Hair follicle dermal papilla cell (primary cell): ENCODE data around the gene SIN3B. TPM values are rescaled to one million over a fixed set of nuclear protein-coding genes. Genes with fewer than 3 reads are reported as not detected.

Experiments used
- small RNA-seq: library from RNA; depleted of rRNA; stranded (forward); fragments of <200 nt; gene quantifications from one replicate; pipeline ENCODE3, GENCODE V24; 2012
- total RNA-seq: library from RNA; depleted of rRNA; stranded (reverse); fragments of >200 nt; gene quantifications from 2 replicates; pipeline ENCODE4 v1.2.3, GENCODE V29; 2012

The SIN3B gene
- 31.1 and 44.6 TPM in 2 replicates for total RNA-seq

DNA sequence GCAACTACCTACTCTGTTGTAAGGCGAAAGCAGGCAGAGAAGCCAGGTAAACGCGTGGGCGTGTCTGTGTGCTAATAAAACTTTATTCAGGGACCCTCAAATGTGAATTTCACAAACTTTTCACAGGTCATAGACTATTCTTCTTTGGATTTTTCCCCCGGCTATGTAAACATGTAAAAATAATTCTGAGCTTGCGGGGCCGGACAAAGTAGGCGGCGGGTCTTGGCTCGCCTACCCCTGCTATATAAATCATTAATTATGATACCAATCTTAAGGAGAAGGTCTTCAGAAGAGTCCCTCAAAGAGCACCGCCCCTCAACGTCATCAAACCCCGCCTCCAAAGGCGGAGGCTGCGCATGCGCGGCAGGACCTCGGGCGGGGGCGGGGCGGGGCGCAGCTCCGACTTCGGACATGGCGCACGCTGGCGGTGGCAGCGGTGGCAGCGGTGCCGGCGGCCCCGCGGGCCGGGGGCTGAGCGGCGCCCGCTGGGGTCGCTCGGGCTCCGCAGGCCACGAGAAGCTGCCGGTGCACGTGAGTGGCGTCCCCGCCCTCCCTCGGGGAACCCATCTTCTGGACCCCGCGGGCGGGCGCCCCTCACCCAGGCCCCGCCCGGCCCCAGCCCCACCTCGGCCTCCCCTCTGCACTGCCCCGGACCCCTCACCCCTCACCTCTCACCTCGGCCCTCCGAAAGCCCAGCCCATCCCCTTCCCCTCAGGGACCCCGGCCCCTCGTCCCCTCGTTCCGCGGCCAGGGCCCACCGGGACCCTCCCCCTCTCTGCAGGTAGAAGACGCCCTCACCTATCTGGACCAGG is at the start of gene SIN3B:
TSS of gene SIN3B (plus strand) at position 389 of the 812 bp plus-strand sequence. CDS start at position 412, 23 bp downstream.

GRCh38 chr19:16888629-16889365 is 59.6 kb downstream of the SIN3B start, which contains the start of gene F2RL3:
TSS of gene F2RL3 (plus strand) at chr19:16888999. CDS start at chr19:16889190, 191 bp downstream.

Small RNAs within 50 kb of the gene (small RNA-seq; reads per million reads assigned to genes)
- gene AC008737.3 (not detected), gene RN7SL823P (not detected), gene RN7SL835P (not detected)

Other genes with a start within 250 kb of the SIN3B start
- gene MED26, start 201.2 kb upstream of the SIN3B start, total RNA-seq, result 10.1 and 11.4 TPM in 2 replicates
- gene SMIM7, start 169.3 kb upstream of the SIN3B start, total RNA-seq, result 51.4 and 64.1 TPM in 2 replicates
- gene TMEM38A, start 168.3 kb upstream of the SIN3B start, total RNA-seq, result 0.97 and 1.3 TPM in 2 replicates
- not detected in 2 replicates for gene NWD1, start 109.6 kb upstream of the SIN3B start, total RNA-seq
- 0.12 TPM in 1 of 2 replicates, not detected in the other for gene F2RL3, start 59.6 kb downstream of the SIN3B start, total RNA-seq
- 0.97 and 1.1 TPM in 2 replicates for gene CPAMD8, start 197.4 kb downstream of the SIN3B start, total RNA-seq
- gene HAUS8, start 246.1 kb downstream of the SIN3B start, total RNA-seq, result 1.3 and 1.6 TPM in 2 replicates
- gene MYO9B, start 246.4 kb downstream of the SIN3B start, total RNA-seq, result 86.1 and 106 TPM in 2 replicates